PFSK-1 (cell line): ENCODE measurements around the gene CLDN14.

Source experiments
- FOXP2 ChIP-seq: optimal IDR thresholded peaks from 2 replicates; pipeline ENCODE3; 2011; ENCODE audit warnings: borderline replicate concordance, control low read depth, inconsistent platforms; ENCODE audit not compliant: insufficient read depth; ENCODE audit errors: extremely low read length, extremely low read depth
- POLR2AphosphoS5 ChIP-seq: IDR thresholded peaks from 2 replicates; pipeline ENCODE4 v1.6.1; 2012; ENCODE audit warnings: low read depth, mild to moderate bottlenecking, control low read depth, low read length, moderate library complexity
- SIN3A ChIP-seq: IDR thresholded peaks from 2 replicates; pipeline ENCODE4 v1.6.1; 2012; ENCODE audit warnings: mild to moderate bottlenecking, low read length, moderate library complexity, borderline replicate concordance; ENCODE audit not compliant: insufficient read depth
- TAF1 ChIP-seq: IDR thresholded peaks from 2 replicates; pipeline ENCODE4 v1.6.1; 2012; ENCODE audit warnings: low read length, control low read depth, borderline replicate concordance; ENCODE audit not compliant: insufficient read depth
- TF ChIP-seq, protein P1 (sequence below), 2 experiments: IDR thresholded peaks; 2 replicates each; pipeline versions ENCODE4 v1.6.1 to v1.8.0; 2011 to 2012; ENCODE audit warnings: low read depth in 2 of 2, low read length in 2 of 2, control low read depth in 1 of 2, inconsistent platforms in 1 of 2, mild to moderate bottlenecking in 1 of 2, moderate library complexity in 1 of 2; ENCODE audit not compliant: insufficient read depth in 1 of 2

The CLDN14 gene

DNA sequence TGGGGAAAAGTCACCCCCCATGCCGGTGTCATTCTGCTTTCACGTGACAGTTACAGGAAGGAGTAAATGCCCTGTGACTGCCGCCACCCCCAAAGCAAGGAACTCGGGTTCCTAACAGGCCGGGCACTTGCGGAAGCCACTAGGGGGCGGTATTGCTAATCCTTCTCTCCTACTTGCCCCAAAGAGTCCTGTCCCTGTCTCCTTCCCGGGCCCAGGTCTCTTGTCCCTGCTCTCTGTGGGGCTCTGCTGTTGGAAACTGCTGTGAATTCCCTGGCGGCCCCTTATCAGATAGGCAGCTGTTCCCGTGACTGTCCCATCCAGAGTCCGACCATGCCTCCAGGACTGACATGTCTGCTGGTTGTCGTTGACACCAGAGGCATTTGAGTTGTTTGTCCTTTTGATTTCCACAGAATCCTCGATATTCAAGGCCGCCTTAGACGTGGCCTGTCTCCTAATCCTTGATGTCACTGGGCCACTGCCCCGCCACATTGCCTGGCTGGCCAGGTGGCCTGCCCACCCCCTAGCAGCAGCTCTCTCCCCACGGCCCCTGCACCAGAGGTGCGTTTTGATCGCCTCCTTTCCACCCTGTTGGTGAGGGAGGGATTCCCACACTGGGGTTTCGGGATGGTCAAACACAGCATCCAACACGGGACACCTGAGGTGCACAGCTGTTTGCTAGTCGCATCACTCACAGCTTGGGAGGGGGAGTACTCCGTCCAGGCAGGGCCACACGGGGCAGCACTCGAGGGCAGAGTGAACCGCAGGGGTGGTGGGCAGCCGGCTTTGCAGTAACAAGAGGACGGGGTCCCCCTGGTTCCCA, 57.4 kb downstream of the CLDN14 start:
- TF ChIP-seq, protein P1, sequence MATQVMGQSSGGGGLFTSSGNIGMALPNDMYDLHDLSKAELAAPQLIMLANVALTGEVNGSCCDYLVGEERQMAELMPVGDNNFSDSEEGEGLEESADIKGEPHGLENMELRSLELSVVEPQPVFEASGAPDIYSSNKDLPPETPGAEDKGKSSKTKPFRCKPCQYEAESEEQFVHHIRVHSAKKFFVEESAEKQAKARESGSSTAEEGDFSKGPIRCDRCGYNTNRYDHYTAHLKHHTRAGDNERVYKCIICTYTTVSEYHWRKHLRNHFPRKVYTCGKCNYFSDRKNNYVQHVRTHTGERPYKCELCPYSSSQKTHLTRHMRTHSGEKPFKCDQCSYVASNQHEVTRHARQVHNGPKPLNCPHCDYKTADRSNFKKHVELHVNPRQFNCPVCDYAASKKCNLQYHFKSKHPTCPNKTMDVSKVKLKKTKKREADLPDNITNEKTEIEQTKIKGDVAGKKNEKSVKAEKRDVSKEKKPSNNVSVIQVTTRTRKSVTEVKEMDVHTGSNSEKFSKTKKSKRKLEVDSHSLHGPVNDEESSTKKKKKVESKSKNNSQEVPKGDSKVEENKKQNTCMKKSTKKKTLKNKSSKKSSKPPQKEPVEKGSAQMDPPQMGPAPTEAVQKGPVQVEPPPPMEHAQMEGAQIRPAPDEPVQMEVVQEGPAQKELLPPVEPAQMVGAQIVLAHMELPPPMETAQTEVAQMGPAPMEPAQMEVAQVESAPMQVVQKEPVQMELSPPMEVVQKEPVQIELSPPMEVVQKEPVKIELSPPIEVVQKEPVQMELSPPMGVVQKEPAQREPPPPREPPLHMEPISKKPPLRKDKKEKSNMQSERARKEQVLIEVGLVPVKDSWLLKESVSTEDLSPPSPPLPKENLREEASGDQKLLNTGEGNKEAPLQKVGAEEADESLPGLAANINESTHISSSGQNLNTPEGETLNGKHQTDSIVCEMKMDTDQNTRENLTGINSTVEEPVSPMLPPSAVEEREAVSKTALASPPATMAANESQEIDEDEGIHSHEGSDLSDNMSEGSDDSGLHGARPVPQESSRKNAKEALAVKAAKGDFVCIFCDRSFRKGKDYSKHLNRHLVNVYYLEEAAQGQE (IDR thresholded peaks at IDR 0.05; ENCODE audit: insufficient read depth in 1 of 2, low read depth in 2 of 2, low read length in 2 of 2): no peak

DNA sequence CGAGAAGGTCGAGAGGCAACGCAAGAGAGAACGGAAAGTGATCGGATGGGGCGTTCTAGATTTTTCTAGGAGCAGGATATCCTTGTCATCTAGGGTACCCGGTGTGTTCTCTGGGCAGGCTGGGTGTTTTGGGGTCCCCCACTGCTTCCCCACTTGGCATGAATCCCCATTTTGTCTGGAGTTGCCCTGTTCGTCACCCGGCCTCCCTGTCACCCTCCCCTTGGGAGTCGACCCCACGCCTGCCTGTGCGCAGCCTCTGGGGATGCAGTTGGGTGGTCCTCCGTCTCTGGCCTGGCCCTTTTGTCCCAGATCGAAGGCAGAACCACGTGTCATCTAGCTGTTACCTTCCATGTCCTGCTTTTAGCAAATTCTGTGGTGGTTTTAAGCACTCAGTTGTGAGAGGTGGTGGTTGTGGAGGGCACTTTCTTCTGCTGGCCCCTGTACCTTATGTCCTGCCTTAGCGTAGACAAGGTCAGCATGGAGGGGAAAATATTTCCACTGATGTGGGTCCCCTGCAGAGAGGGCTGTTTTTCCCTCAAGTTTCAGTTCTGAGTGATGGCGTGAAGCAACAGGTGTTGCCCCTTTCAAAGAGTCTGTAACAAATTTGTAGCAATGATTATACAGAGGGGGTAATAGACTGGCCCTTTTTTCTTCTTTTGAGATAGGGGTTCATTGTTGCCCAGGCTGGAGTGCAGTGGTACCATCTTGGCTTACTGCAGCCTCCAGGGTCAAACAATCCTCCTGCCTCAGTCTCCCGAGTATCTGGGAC, 59.2 kb downstream of the CLDN14 start:
- TF ChIP-seq SIN3A: no peak
- TF ChIP-seq, protein P1 (IDR thresholded peaks at IDR 0.05; ENCODE audit: insufficient read depth in 1 of 2, low read depth in 2 of 2, low read length in 2 of 2): no peak
- TF ChIP-seq POLR2AphosphoS5: no peak
- TF ChIP-seq TAF1: no peak
- TF ChIP-seq FOXP2: no peak

DNA sequence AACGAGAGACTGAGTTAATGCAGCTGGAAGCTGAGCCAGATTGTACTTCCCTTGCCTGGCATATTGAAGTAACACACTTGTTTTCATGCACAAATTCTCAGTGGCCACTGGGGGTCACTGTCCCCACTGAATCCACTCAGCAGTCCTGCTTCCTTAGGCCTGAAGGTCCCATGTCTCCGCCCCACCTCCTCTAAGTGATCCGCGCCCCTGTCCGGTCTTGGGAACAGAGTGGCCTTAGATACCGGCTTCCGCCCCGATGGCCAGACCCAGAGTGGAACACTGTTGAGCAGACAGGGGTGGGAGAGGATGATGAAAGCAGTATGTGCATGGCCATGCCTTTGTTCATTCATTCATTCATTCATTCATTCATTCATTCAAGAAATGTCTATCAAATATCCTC, 59.9 kb downstream of the CLDN14 start:
- TF ChIP-seq TAF1 (no peak), POLR2AphosphoS5 (no peak), SIN3A (no peak), FOXP2 (peak; percentile 26)
- TF ChIP-seq, protein P1 (IDR thresholded peaks at IDR 0.05; ENCODE audit: insufficient read depth in 1 of 2, low read depth in 2 of 2, low read length in 2 of 2): no peak

DNA sequence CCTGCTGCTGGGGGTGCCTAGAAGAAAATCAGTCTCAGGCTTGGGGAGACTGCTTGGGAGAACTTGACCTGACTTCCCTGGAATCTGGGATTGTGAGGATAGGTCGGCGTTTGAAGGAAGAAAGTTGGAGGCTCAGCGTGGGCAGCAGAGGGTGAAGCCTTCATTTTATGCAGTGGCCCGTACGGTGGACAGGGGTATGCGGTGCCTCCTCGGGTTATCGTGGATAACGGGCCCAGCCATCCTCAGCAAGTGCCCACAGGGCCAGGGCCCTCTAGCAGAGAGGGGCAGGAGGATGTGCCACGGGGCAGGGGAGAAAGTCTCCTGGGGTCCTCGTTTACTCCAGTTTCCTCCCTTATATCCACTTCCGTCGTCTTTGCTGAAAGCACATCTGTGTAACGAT, 60.7 kb downstream of the CLDN14 start:
- TF ChIP-seq FOXP2: no peak
- TF ChIP-seq, protein P1 (IDR thresholded peaks at IDR 0.05; ENCODE audit: insufficient read depth in 1 of 2, low read depth in 2 of 2, low read length in 2 of 2): no peak
- no peak for TF ChIP-seq SIN3A
- no peak for TF ChIP-seq POLR2AphosphoS5
- no peak for TF ChIP-seq TAF1
